Natural killer cell (primary cell): ENCODE data around the gene FAM228B. TPM values are rescaled to one million over a fixed set of nuclear protein-coding genes. Genes with fewer than 3 reads are reported as not detected.
"Not testable (repeated sequence)": the region's sequence is repeated elsewhere in the genome, so short reads cannot be mapped to it uniquely, and the experiment has no call there.

ENCODE experiments used
- ATAC-seq, 3 donors: fragments of 150-1000 bp in 2 of 3; fragments of 200-7000 bp in 1 of 3; cut with Tn5 transposase; 1 replicate in 1 of 3; 2 replicates in 2 of 3; pipeline ENCODE4 v1.10.0; 2021; ENCODE audit warnings: mild to moderate bottlenecking in 2 of 3, moderate library complexity in 2 of 3
- DNase-seq, 2 donors: peaks; one replicate each; pipeline versions ENCODE4 v3.0.0 to v3.0.0-alpha.2; 2013 to 2021; ENCODE audit warnings: mixed read lengths in 1 of 2
- H3K27ac ChIP-seq: one replicate; pipeline ENCODE4 v1.5.1; 2013; ENCODE audit warnings: mild to moderate bottlenecking, low read length
- H3K27me3 ChIP-seq: one replicate; pipeline ENCODE4 v1.6.1; 2013; ENCODE audit warnings: low read length; ENCODE audit not compliant: control insufficient read depth, insufficient read depth
- H3K36me3 ChIP-seq: one replicate; pipeline ENCODE4 v1.6.1; 2013; ENCODE audit warnings: low read length; ENCODE audit not compliant: control insufficient read depth, insufficient read depth
- H3K4me1 ChIP-seq: one replicate; pipeline ENCODE4 v1.6.1; 2013; ENCODE audit warnings: low read length; ENCODE audit not compliant: control insufficient read depth, insufficient read depth
- H3K4me3 ChIP-seq: one replicate; pipeline ENCODE4 v1.5.1; 2013; ENCODE audit warnings: low read length
- H3K9me3 ChIP-seq: one replicate; pipeline ENCODE4 v1.6.1; 2013; ENCODE audit warnings: low read length; ENCODE audit not compliant: control insufficient read depth, insufficient read depth
- H3K27ac Mint-ChIP-seq, 2 donors: one replicate each; pipeline ENCODE4 v1.8.0; 2022; ENCODE audit warnings: mild to moderate bottlenecking in 2 of 2, mixed read lengths in 2 of 2, moderate library complexity in 1 of 2
- H3K27me3 Mint-ChIP-seq, 2 donors: one replicate each; pipeline ENCODE4 v1.8.0; 2022; ENCODE audit warnings: low read depth in 2 of 2, mixed read lengths in 2 of 2
- H3K36me3 Mint-ChIP-seq: one replicate; pipeline ENCODE4 v1.8.0; 2022; ENCODE audit warnings: mixed read lengths
- H3K4me1 Mint-ChIP-seq, 2 donors: one replicate each; pipeline ENCODE4 v1.8.0; 2022; ENCODE audit warnings: mixed read lengths in 2 of 2
- H3K4me3 Mint-ChIP-seq: one replicate; pipeline ENCODE4 v1.8.0; 2022; ENCODE audit warnings: mild to moderate bottlenecking, moderate library complexity, mixed read lengths
- H3K9me3 Mint-ChIP-seq, 2 donors: one replicate each; pipeline ENCODE4 v1.8.0; 2022; ENCODE audit warnings: mixed read lengths in 2 of 2
- WGBS: methylation state at CpG from one replicate; pipeline ENCODE4 v1.1.7; 2013; ENCODE audit warnings: missing lambda C conversion rate; ENCODE audit not compliant: insufficient coverage; 5-methylcytosine and 5-hydroxymethylcytosine counted together
- intact Hi-C: fragments of 100-400 bp; cut with micrococcal nuclease; formaldehyde crosslinking; loops from one replicate; pipeline ENCODE4 v1.14.2; 2022
- total RNA-seq, 4 donors: library from RNA; stranded (reverse); fragments of 120-200 nt in 1 of 4; gene quantifications; one replicate each; pipeline versions ENCODE4 v1.2.3 to v1.2.4, GENCODE V29; 2013 to 2022
- TF ChIP-seq, protein P1 (sequence below): fragments of 200-600 bp; IDR thresholded peaks from one replicate; pipeline ENCODE4 v1.8.0; 2022; ENCODE audit warnings: antibody characterized with exemption

The FAM228B gene
- total RNA-seq, 3 donors from 2014 or later (not counting 1 experiment from before 2014, with no cell fraction given): 31.4 to 35.9 (median 31.5) TPM

DNA sequence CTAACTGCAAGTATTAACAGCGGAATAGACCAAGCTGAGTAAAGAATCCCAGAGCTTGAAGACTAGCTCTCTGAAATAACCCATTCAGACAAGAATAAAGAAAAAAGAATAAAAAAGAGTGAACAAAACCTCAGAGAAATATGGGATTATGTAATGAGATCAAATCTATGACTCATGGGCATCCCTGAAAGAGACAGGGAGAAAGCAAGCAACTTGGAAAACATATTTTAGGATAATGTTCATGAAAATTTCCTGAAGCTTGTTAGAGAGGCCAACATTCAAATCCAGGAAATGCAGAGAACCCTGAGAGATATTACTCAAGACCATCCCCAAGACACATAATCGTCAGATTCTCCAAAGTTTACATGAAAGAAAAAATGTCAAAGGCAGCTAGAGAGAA, 17.5 kb upstream of the FAM228B start:
- H3K9me3 ChIP-seq: no peaks in the 10 kb centered on the region
- no peak overlapping the region for H3K4me3 Mint-ChIP-seq
- no peaks in the 10 kb centered on the region for H3K4me1 ChIP-seq
- TF ChIP-seq, protein P1, sequence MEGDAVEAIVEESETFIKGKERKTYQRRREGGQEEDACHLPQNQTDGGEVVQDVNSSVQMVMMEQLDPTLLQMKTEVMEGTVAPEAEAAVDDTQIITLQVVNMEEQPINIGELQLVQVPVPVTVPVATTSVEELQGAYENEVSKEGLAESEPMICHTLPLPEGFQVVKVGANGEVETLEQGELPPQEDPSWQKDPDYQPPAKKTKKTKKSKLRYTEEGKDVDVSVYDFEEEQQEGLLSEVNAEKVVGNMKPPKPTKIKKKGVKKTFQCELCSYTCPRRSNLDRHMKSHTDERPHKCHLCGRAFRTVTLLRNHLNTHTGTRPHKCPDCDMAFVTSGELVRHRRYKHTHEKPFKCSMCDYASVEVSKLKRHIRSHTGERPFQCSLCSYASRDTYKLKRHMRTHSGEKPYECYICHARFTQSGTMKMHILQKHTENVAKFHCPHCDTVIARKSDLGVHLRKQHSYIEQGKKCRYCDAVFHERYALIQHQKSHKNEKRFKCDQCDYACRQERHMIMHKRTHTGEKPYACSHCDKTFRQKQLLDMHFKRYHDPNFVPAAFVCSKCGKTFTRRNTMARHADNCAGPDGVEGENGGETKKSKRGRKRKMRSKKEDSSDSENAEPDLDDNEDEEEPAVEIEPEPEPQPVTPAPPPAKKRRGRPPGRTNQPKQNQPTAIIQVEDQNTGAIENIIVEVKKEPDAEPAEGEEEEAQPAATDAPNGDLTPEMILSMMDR: no peak
- no peaks in the 10 kb centered on the region for H3K36me3 ChIP-seq
- no peak overlapping the region for H3K27ac Mint-ChIP-seq
- no peaks in the 10 kb centered on the region for H3K27me3 Mint-ChIP-seq
- H3K27me3 ChIP-seq: no peaks in the 10 kb centered on the region
- no peak overlapping the region for H3K27ac ChIP-seq
- H3K4me1 Mint-ChIP-seq: no peaks in the 10 kb centered on the region
- intact Hi-C loops: no loop called here
- 50% methylated on average over 2 of the region's 2 CpGs for WGBS
- H3K36me3 Mint-ChIP-seq: peaks cover 7% of the 10 kb centered on the region
- no peak overlapping the region for H3K4me3 ChIP-seq
- no peak for ATAC-seq
- DNase-seq: no peak
- H3K9me3 Mint-ChIP-seq: peaks cover 2 to 6% of the 10 kb centered on the region in 2 donors

GRCh38 chr2:24106786-24107185, 16.5 kb upstream of the FAM228B start:
- H3K27ac ChIP-seq: no peak overlapping the region
- Mint-ChIP-seq H3K4me3 (no peak overlapping the region), H3K27ac (no peak overlapping the region), H3K4me1 (no peaks in the 10 kb centered on the region), H3K9me3 (peaks cover 2 to 6% of the 10 kb centered on the region in 2 donors), H3K27me3 (no peaks in the 10 kb centered on the region), H3K36me3 (peaks cover 7% of the 10 kb centered on the region)
- DNase-seq: no peak
- TF ChIP-seq, protein P1: no peak
- ATAC-seq: no peak
- no peak overlapping the region for H3K4me3 ChIP-seq
- no peaks in the 10 kb centered on the region for H3K9me3 ChIP-seq
- no peaks in the 10 kb centered on the region for H3K4me1 ChIP-seq
- intact Hi-C loops: no loop called here
- no peaks in the 10 kb centered on the region for H3K27me3 ChIP-seq
- H3K36me3 ChIP-seq: no peaks in the 10 kb centered on the region

DNA sequence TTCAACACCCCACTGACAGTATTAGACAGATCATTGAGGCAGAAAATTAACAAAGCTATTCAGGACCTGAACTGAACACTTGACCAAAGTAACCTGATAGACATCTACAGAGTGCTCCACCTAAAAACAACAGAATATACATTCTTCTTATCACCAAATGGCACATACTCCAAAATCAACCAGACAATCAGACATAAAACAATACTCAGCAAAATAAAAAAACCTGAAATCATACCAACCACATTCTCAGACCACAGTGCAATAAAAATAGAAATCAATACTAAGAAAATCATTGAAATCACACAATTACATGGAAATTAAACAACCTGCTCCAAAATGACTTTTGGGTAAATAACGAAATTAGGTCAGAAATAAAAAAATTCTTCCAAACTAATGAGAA, 15.9 kb upstream of the FAM228B start:
- no peaks in the 10 kb centered on the region for H3K4me1 Mint-ChIP-seq
- no peak for DNase-seq
- Histone ChIP-seq H3K4me3 (no peak overlapping the region), H3K36me3 (no peaks in the 10 kb centered on the region), H3K9me3 (no peaks in the 10 kb centered on the region), H3K4me1 (no peaks in the 10 kb centered on the region), H3K27me3 (no peaks in the 10 kb centered on the region), H3K27ac (no peak overlapping the region)
- no peak for ATAC-seq
- intact Hi-C loops: no loop called here
- no peak overlapping the region for H3K4me3 Mint-ChIP-seq
- peaks cover 2 to 6% of the 10 kb centered on the region in 2 donors for H3K9me3 Mint-ChIP-seq
- H3K27me3 Mint-ChIP-seq: no peaks in the 10 kb centered on the region
- peaks cover 7% of the 10 kb centered on the region for H3K36me3 Mint-ChIP-seq
- TF ChIP-seq, protein P1: no peak
- no peak overlapping the region for H3K27ac Mint-ChIP-seq
- WGBS: no CpG with 5 or more reads among the region's 1 CpG

DNA sequence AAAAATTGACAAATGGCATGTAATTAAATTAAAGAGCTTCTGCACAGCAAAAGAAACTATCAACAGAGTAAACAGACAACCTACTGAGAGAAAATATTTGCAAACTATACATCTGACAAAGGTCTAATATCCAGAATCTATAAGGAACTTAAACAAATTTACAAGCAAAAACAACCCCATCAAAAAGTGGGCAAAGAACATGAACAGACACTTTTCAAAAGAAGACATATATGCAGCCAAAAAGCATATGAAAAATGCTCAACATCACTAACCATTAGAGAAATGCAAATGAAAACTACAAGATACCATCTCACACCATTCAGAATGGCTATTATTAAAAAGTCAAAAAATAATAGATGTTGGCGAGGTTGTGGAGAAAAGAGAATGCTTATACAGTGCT, 13.8 kb upstream of the FAM228B start:
- H3K27ac Mint-ChIP-seq, H3K4me1 ChIP-seq, intact Hi-C loops, H3K27me3 ChIP-seq, H3K9me3 ChIP-seq, H3K27ac ChIP-seq, H3K4me3 ChIP-seq, H3K9me3 Mint-ChIP-seq, DNase-seq, H3K36me3 Mint-ChIP-seq, H3K36me3 ChIP-seq, H3K27me3 Mint-ChIP-seq, H3K4me1 Mint-ChIP-seq, ATAC-seq, H3K4me3 Mint-ChIP-seq: not testable (repeated sequence)
- WGBS: 100% methylated on average over 1 of the region's 1 CpG
